OCI-LY7 (cell line): ENCODE measurements around the gene DENND5B. TPM values are rescaled to one million over a fixed set of nuclear protein-coding genes. Genes with fewer than 3 reads are reported as not detected.
A peak's percentile ranks its signal among the peaks of the same experiment; 100 is the strongest.

Experiments
- BruUV-seq: library from RNA; stranded (reverse); fragments of 400-500 nt; replicated peaks from 2 replicates; lab custom pipeline; 2021; lab: Mats Ljungman, UMichigan
- CTCF ChIA-PET: fragments of 300-600 bp; sonication (Branson Sonifier 250); formaldehyde crosslinking; loops from one replicate; lab custom pipeline; 2022; ENCODE audit warnings: antibody characterized with exemption; ENCODE audit not compliant: unreplicated experiment; lab: Charles Lee
- POLR2A ChIA-PET: fragments of 300-600 bp; sonication (Branson Sonifier 250); formaldehyde crosslinking; loops from one replicate; lab custom pipeline; 2022; ENCODE audit warnings: antibody characterized with exemption; lab: Charles Lee
- DNase-seq: peaks from one replicate; pipeline ENCODE4 v3.0.0-alpha.2; 2015; ENCODE audit warnings: low spot score
- H2AFZ ChIP-seq: fragments of 200-600 bp; sonication (generic), shearing (Covaris generic); 2 replicates; pipeline ENCODE4 v1.6.1; 2014; ENCODE audit warnings: mild to moderate bottlenecking, antibody characterized with exemption, low read length, moderate library complexity
- H3K27ac ChIP-seq: fragments of 200-600 bp; sonication (generic); 2 replicates; pipeline ENCODE4 v1.5.1; 2014; ENCODE audit warnings: mixed run types, low read depth, mild to moderate bottlenecking, moderate library complexity, low read length, inconsistent platforms; ENCODE audit not compliant: poor library complexity, severe bottlenecking
- H3K36me3 ChIP-seq: fragments of 200-600 bp; sonication (generic); 2 replicates; pipeline ENCODE4 v1.6.1; 2014; ENCODE audit warnings: mild to moderate bottlenecking, antibody characterized with exemption, low read length, moderate library complexity, mixed read lengths; ENCODE audit not compliant: insufficient read depth
- H3K4me1 ChIP-seq: fragments of 200-600 bp; sonication (generic); 2 replicates; pipeline ENCODE4 v1.5.1; 2014; ENCODE audit warnings: mild to moderate bottlenecking, low read length; ENCODE audit not compliant: insufficient read depth, poor library complexity, severe bottlenecking
- H3K4me2 ChIP-seq: fragments of 200-600 bp; sonication (generic); 2 replicates; pipeline ENCODE4 v1.6.1; 2014; ENCODE audit warnings: mild to moderate bottlenecking, low read length
- H3K4me3 ChIP-seq: fragments of 200-600 bp; sonication (generic); 2 replicates; pipeline ENCODE4 v1.5.1; 2014; ENCODE audit warnings: mild to moderate bottlenecking, low read depth, low read length; ENCODE audit not compliant: poor library complexity, severe bottlenecking
- H3K79me2 ChIP-seq: fragments of 200-600 bp; sonication (generic); 2 replicates; pipeline ENCODE4 v1.6.1; 2016; ENCODE audit warnings: low read depth, mild to moderate bottlenecking, low read length, moderate library complexity, mixed read lengths; ENCODE audit not compliant: insufficient read depth
- H3K9me2 ChIP-seq: fragments of 200-600 bp; sonication (generic); 2 replicates; pipeline ENCODE4 v1.6.1; 2016; ENCODE audit warnings: mild to moderate bottlenecking, low read length, mixed read lengths; ENCODE audit not compliant: insufficient read depth
- H3K9me3 ChIP-seq: fragments of 200-600 bp; sonication (generic); 2 replicates; pipeline ENCODE4 v1.6.1; 2014; ENCODE audit warnings: mild to moderate bottlenecking, mixed run types, low read length, mixed read lengths
- H4K20me1 ChIP-seq: fragments of 200-600 bp; sonication (generic); 2 replicates; pipeline ENCODE4 v1.6.1; 2014; ENCODE audit warnings: mild to moderate bottlenecking, antibody characterized with exemption, low read length, moderate library complexity, mixed read lengths; ENCODE audit not compliant: insufficient read depth
- CTCF ChIP-seq: fragments of 200-600 bp; sonication (generic); conservative IDR thresholded peaks from 2 replicates; pipeline ENCODE4 v1.5.1; 2014; ENCODE audit warnings: mild to moderate bottlenecking, antibody characterized with exemption, low read length, moderate library complexity, mixed read lengths
- EZH2phosphoT487 ChIP-seq: fragments of 200-600 bp; sonication (generic); IDR thresholded peaks from 2 replicates; pipeline ENCODE4 v1.6.1; 2018; ENCODE audit warnings: low read depth, borderline replicate concordance, mild to moderate bottlenecking, mixed run types, antibody characterized with exemption, low read length, moderate library complexity, mixed read lengths
- intact Hi-C: fragments of 100-400 bp; cut with micrococcal nuclease; formaldehyde crosslinking; loops from one replicate; pipeline ENCODE4 v1.10.0; 2022; ENCODE audit not compliant: unreplicated experiment
- total RNA-seq, 2 experiments: library from RNA; depleted of rRNA in 1 of 2; stranded (reverse); fragments of >200 nt in 1 of 2; shearing (Covaris generic) in 1 of 2; gene quantifications; 2 replicates each; pipeline ENCODE4 v1.2.3, GENCODE V29; 2014 to 2022

DENND5B gene
- total RNA-seq, 2 experiments from 2014 or later, result 23.1 to 38.9 TPM

GRCh38 chr12:31589904-31590641, 863 bp downstream of the DENND5B start:
- Histone ChIP-seq H3K9me2 (no peaks in the 10 kb centered on the region), H4K20me1 (no peaks in the 10 kb centered on the region), H3K36me3 (peaks cover 33% of the 10 kb centered on the region), H3K27ac (peak overlapping the region; percentile 72), H3K79me2 (peaks cover 54% of the 10 kb centered on the region), H3K9me3 (peaks cover 17% of the 10 kb centered on the region; the same call in 1 of the 2 replicates), H3K4me2 (peak overlapping the region; percentile 80), H3K4me1 (peaks cover 55% of the 10 kb centered on the region), H3K4me3 (peak overlapping the region; percentile 89), H2AFZ (peak overlapping the region; percentile 24; the same call in 1 of the 2 replicates)
- POLR2A ChIA-PET, result interaction anchor here (0.6 to 1.8 kb wide), 11 partner anchors 12 to 267 kb away, joined by 3 to 5 read pairs (median 3); no protein-coding TSS in a partner anchor
- DNase-seq, result peak; percentile 81
- intact Hi-C loops, result loop anchor here (1.0 to 5.0 kb wide), 4 partner anchors 13 to 268 kb away; no protein-coding TSS in a partner anchor
- TF ChIP-seq CTCF (peak; percentile 54), EZH2phosphoT487 (no peak)
- BruUV-seq, result no TSS peak
- CTCF ChIA-PET, result no interaction called here

GRCh38 chr12:31589598-31589903, 1.4 kb downstream of the DENND5B start:
- Histone ChIP-seq H3K27ac (peak overlapping the region; percentile 72), H3K36me3 (peaks cover 33% of the 10 kb centered on the region), H3K9me2 (no peaks in the 10 kb centered on the region), H3K9me3 (peaks cover 20% of the 10 kb centered on the region; the same call in 1 of the 2 replicates), H3K4me3 (peak overlapping the region; percentile 89), H3K4me1 (peaks cover 58% of the 10 kb centered on the region), H2AFZ (peak overlapping the region; percentile 24; the same call in 1 of the 2 replicates), H4K20me1 (no peaks in the 10 kb centered on the region), H3K4me2 (peak overlapping the region; percentile 80), H3K79me2 (peaks cover 58% of the 10 kb centered on the region)
- TF ChIP-seq CTCF (no peak), EZH2phosphoT487 (no peak)
- POLR2A ChIA-PET, result interaction anchor here (0.6 to 1.4 kb wide), 3 partner anchors 12 to 47 kb away, joined by 3 to 4 read pairs (median 3); no protein-coding TSS in a partner anchor
- BruUV-seq, result no TSS peak
- peak; percentile 80 for DNase-seq
- CTCF ChIA-PET, result no interaction called here
- intact Hi-C loops, result loop anchor here (1.0 to 5.0 kb wide), 4 partner anchors 14 to 267 kb away; no protein-coding TSS in a partner anchor
